ENCODE measurements around the gene GAA.
A peak's percentile ranks its signal among the peaks of the same experiment; 100 is the strongest.

The GAA gene

GRCh38 chr17:80123791-80124190 is 22.4 kb downstream of the GAA start:
- TF ChIP-seq CTCF (IDR thresholded peaks at IDR 0.05; ENCODE audit: insufficient read depth, low read depth, low read length, missing control alignments) = no peak
- DNase-seq (ENCODE audit: low read depth) = no peak
- no peak overlapping the region for H3K4me3 ChIP-seq (ENCODE audit: low read depth, low read length)

- peak; percentile 41 for TF ChIP-seq CTCF (IDR thresholded peaks at IDR 0.05; ENCODE audit: insufficient read depth, low read depth, low read length, missing control alignments)
- DNase-seq (ENCODE audit: low read depth) = peak; percentile 24
Observed at GRCh38 chr17:80124351-80124981, 23.1 kb downstream of the GAA start.

GRCh38 chr17:80125656-80126448 is 24.5 kb downstream of the GAA start:
- TF ChIP-seq CTCF (IDR thresholded peaks at IDR 0.05; ENCODE audit: insufficient read depth, low read depth, low read length, missing control alignments) = no peak
- no peak for DNase-seq (ENCODE audit: low read depth)
- no peak overlapping the region for H3K4me3 ChIP-seq (ENCODE audit: low read depth, low read length)

More at GRCh38 chr17:80124351-80124981, 23.1 kb downstream of the GAA start:
- H3K4me3 ChIP-seq (ENCODE audit: low read depth, low read length) = no peak overlapping the region

- H3K4me3 ChIP-seq (ENCODE audit: low read depth, low read length) = no peak overlapping the region
- DNase-seq (ENCODE audit: low read depth) = no peak
- no peak for TF ChIP-seq CTCF (IDR thresholded peaks at IDR 0.05; ENCODE audit: insufficient read depth, low read depth, low read length, missing control alignments)
Observed at GRCh38 chr17:80126449-80126715, 25.0 kb downstream of the GAA start.

GRCh38 chr17:80129006-80129565 is 27.7 kb downstream of the GAA start:
- H3K4me3 ChIP-seq (ENCODE audit: low read depth, low read length) = no peak overlapping the region
- no peak for DNase-seq (ENCODE audit: low read depth)
- no peak for TF ChIP-seq CTCF (IDR thresholded peaks at IDR 0.05; ENCODE audit: insufficient read depth, low read depth, low read length, missing control alignments)

GRCh38 chr17:80130992-80131391 is 29.6 kb downstream of the GAA start:
- no peak for TF ChIP-seq CTCF (IDR thresholded peaks at IDR 0.05; ENCODE audit: insufficient read depth, low read depth, low read length, missing control alignments)
- H3K4me3 ChIP-seq (ENCODE audit: low read depth, low read length) = no peak overlapping the region
- no peak for DNase-seq (ENCODE audit: low read depth)
